HG03558 (cell line): ENCODE results near the gene C2orf81.
"Not testable (repeated sequence)": the region's sequence is repeated elsewhere in the genome, so short reads cannot be mapped to it uniquely, and the experiment has no call there.

Experiments used
- ATAC-seq: cut with Tn5 transposase; IDR thresholded peaks from one replicate; pipeline ENCODE4 v1.9.1; 2021; ENCODE audit warnings: moderate number of reproducible peaks; ENCODE audit not compliant: unreplicated experiment; ENCODE audit errors: extremely low read depth

C2orf81 gene

DNA sequence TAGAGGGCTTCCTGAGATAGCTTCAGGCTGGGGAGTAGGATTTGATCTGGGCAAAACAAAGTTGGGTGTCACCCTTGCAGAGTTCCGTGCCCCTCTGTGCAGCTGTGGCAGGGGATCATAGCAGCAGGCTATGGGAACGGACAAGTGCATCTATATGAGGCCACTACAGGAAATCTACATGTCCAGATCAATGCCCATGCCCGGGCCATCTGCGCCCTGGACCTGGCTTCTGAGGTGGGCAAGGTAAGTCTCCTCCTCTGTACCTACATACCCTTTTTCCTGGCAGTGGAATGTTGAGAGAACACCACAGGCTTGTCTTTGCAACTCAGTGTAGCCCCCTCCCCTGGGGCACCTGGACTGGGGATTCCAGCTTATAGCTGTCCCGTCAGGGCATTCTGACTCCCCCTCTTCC, 3.6 kb upstream of the C2orf81 start:
- ATAC-seq = no peak

DNA sequence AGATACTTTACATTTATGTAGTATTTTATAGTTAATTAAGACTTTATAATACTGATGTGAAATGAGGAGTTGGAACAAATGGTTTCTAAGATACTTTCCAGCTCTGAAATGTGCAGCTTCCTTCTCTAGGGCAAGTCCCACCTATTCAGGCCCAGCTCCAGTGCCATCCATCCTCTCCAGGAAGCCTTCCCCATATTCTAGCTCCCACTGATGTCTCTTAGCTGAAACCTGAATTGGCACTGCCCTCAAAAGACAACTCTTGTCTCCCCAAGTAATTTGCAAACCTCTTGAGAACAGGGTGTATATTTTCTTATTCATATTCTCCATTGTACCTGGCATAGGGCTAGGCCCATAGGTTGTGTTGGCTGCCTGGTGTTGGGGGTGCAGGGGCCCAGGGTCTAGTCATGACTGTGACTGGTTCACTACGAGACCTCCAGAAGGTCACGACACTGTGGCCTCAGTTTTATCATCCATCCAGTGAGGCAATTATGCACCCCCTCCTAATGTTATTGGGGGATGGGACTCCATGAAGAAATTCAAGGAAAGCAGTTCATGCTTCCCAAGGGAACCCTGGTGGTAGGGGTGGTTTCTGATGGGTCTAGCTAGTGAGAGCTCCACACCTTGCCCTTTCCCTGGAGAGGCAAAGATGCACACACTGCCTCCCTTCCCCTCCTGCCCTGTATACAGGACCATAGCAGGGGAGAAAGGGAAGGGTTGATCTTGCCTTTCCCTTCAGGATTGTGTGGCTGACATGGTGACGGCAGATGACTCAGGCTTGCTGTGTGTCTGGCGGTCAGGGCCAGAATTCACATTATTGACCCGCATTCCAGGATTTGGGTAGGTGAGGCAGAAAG, 2.9 kb upstream of the C2orf81 start:
- ATAC-seq = no peak

DNA sequence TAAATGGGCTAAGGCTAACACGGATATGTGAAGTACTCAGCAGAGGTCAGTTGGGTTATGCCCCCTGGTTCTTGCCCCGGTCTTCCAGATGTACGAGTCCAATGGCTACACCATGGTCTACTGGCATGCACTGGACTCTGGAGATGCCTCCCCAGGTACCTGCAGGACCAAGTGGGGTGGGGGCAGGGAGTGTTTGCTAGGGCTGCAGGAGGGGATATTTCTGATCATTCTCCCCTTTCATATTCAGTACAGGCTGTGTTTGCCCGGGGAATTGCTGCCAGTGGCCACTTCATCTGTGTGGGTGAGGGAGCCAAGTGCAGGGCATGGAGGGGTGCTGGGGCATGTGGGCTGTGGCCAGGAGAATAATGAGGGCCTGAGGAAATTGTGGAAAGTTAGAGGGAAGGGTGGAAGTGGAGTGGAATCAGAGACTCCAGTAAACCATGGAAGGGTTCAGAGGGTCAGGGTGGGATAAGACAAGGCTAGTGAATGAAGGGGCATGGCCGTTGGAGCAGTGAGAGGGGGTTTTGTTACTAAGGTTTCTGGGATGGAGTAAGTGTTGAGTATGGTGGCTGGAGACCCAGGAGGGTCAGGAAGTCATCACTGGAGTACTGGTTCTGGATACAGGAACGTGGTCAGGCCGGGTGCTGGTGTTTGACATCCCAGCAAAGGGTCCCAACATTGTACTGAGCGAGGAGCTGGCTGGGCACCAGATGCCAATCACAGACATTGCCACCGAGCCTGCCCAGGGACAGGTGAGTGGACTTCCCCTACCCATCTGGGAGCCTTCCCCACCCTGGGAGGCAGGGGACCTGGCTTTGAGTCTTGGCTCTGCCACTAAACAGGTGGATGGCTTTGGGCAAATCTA, 2.0 kb upstream of the C2orf81 start:
- no peak for ATAC-seq

GRCh38 chr2:74420443-74421103, 846 bp downstream of the C2orf81 start:
- ATAC-seq = not testable (repeated sequence)

- no peak for ATAC-seq
Measured at GRCh38 chr2:74420006-74420405, 1.4 kb downstream of the C2orf81 start.

DNA sequence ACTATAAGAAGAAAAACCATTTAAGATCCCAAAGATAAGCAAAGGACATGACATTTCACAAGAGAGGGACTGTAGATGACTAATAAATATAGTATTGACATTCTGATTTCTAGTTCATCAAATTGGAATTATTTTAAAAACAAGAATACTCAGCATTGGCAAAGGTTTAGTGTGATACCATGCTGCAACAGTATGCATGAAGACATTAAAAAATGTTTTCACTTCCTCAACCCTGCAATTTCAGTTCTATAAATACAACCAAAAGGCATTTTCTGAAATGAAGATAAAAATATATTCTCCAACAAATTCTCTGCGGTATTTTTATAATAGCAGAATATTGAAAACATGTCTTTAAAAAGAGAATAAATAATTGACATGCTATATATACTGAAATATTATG, 2.1 kb downstream of the C2orf81 start:
- ATAC-seq = no peak

DNA sequence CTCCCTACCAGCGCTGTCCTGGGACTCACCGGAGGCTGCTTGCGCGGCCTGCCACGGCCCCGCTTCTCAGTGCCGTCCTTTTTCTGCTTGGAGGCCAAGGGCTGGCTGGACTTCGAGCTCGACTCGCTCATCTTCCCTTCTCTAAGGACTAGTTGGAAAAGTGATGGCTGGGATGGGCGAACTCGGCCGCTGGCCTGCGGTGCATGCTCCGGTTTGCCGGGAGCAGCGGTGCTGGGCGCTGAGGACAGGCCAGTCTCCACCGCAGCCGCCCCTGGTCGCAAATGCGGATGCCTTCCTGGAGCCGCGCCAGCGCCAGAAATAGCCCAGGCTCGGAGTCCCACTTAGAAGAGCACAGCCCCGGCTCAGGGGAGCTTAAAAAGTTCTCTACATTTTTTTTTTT, 3.1 kb downstream of the C2orf81 start:
- no peak for ATAC-seq

- ATAC-seq = no peak
Measured at GRCh38 chr2:74417763-74418162, 3.7 kb downstream of the C2orf81 start.

DNA sequence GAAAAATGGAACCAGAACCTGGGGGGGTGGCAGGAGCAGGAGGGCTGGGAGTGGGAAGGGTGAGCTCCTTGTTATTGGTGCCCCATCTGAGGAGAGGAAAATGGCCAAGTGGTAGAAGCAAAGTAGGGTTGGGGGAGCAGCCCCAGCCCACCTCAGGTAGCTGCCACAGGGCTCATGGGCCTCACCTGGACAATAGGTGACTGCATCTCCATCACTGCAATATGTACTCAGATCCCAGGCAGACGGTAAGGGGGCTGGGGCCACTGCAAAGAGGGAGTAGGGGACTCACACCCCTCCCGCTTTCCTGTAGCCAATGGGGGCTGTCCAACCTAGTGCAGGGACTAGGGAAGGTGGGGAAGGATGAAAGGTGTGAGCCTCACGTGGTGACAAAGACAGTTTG, 4.2 kb downstream of the C2orf81 start:
- no peak for ATAC-seq

DNA sequence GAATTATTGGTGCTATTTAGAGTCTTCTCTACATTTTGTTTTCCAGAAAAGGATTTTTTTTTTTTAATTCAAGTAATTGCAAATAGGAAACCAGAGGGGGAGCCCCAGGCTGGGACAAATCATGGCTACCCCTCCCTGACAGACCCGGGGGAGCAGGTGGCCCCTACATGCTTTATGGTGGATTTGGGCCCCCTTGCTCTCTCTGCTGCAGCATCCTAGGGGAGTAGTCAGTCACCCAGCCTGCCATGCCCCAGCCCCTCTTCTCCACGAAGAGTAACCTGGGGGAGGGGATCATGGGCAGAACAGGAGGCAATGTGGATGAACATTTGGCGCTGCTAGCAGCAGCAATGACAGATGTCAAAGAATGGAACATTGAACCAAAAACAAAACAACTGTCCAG, 4.6 kb downstream of the C2orf81 start:
- ATAC-seq = no peak

DNA sequence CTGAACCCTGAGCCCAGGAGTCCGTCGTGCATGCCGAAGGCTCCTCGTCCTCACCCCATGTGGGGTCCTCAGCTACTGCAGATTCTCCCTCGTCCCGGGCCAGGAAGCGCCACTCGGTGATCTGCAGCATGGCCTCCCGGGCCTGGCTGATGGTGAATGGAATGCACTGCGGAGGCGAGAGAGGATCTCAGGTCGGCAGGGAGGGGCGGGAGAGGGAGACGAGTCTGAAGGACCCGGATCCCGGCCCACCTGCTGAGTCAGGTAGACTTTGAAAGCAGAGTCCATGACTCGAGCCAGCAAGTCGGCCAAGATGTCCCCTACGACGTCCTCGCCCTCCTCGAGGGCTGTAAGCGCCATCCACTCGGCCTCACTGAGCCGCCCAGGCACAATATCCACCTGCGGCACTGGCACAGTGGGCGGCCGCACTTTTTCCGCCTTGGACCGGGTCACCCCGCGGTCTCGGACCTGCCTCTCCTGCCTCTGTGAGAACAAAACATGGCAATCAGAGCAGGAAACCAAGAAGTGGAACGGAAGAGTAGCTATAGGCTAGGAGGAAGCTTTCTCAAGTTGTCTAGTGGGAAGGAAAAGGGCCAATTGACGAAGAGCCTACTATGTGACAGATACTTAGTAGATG, 5.5 kb downstream of the C2orf81 start:
- no peak for ATAC-seq

- ATAC-seq = no peak
Measured at GRCh38 chr2:74414881-74415761, 6.3 kb downstream of the C2orf81 start.

- no peak for ATAC-seq
Measured at GRCh38 chr2:74414441-74414840, 7.0 kb downstream of the C2orf81 start.

DNA sequence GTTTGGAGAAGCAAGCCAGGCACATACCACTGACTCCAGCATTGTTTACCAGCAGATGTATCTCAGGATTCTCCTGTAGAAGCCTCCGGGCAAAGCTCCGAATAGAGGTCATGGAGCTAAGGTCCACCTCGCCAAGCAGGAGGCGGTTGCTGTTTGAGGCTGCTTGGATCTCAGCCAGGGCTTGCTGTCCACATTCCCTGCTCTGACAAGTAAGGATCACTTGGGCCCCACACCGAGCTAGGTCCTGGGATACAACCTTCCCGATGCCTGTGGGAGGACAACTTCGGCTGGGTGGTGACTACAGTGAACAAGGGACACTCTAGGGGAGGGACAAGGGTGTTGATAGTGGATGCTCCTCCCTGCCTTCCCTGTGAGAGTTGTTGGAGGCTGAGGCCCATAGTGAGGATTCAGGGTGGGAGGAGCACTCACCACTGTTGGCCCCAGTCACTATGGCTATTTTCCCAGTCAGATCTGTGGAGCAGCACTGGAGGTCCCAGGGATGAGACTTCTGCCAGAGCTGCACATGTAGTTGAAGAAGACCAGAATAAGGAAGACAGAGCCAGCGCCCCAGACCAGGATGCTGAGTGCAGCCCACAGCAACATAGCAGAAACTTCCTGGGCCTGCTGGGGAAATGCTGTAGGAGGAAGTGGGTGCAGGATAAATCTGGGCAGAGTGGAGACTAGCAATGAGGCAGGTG, 8.3 kb downstream of the C2orf81 start:
- no peak for ATAC-seq

- ATAC-seq = no peak
Measured at GRCh38 chr2:74407682-74408081, 13.7 kb downstream of the C2orf81 start.

DNA sequence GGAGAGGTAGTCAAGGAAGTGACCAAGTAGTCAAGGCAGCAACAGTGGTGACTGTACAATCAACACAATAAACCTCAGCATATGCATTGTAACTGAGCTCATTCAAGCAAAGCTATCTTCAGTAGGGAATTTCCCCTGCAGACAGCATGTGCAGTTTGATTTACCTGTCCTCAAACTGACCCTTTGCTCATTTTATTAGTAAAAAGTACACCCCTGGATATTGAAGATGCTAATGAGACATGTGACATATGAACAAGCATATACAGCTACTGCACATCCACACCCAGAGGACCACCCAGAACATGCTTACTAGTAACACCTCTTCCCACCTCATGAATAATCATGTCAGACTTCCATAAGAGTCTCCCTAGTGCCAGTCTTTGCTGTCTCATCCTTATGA, 15.4 kb downstream of the C2orf81 start:
- ATAC-seq = no peak

- ATAC-seq = no peak
Measured at GRCh38 chr2:74401891-74402290, 19.5 kb downstream of the C2orf81 start.

- ATAC-seq = no peak
Measured at GRCh38 chr2:74399785-74400184, 21.6 kb downstream of the C2orf81 start.

DNA sequence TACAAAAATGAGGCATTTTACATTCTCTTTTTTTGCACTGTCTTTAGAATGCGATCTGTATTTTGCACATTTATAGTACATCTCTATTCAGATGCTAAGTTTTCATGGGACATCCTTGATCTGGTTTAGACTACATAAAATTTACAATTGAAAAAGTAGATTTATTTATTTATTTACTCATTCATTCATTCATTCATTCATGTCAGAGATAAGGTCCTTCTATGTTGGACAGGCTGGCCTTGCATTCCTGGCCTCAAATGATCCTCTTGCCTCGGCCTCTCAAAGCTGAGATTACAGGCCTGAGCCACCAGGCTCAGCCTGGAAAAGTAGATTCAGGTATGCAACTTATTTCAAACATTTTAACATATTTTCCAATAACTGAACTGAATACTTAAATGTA, 25.3 kb downstream of the C2orf81 start:
- ATAC-seq = no peak
